CD4-positive, alpha-beta T cell treated with Interleukin-21 for 1 hour (primary cell): Measurements from ENCODE around the gene EXOC3L4.
"Not testable (repeated sequence)": the region's sequence is repeated elsewhere in the genome, so short reads cannot be mapped to it uniquely, and the experiment has no call there.

Experiments
- DNase-seq: peaks from one replicate; pipeline ENCODE4 v3.0.0-alpha.2; 2020

The EXOC3L4 gene

GRCh38 chr14:103135333-103136260 is 41.1 kb downstream of the EXOC3L4 start:
- no peak for DNase-seq

- DNase-seq: no peak
Measured at GRCh38 chr14:103136388-103137271, 42.1 kb downstream of the EXOC3L4 start.

GRCh38 chr14:103137689-103138300 is 43.3 kb downstream of the EXOC3L4 start:
- no peak for DNase-seq

- no peak for DNase-seq
Measured at GRCh38 chr14:103138301-103139131, 44.0 kb downstream of the EXOC3L4 start.

GRCh38 chr14:103139132-103140025 is 44.9 kb downstream of the EXOC3L4 start:
- no peak for DNase-seq

DNA sequence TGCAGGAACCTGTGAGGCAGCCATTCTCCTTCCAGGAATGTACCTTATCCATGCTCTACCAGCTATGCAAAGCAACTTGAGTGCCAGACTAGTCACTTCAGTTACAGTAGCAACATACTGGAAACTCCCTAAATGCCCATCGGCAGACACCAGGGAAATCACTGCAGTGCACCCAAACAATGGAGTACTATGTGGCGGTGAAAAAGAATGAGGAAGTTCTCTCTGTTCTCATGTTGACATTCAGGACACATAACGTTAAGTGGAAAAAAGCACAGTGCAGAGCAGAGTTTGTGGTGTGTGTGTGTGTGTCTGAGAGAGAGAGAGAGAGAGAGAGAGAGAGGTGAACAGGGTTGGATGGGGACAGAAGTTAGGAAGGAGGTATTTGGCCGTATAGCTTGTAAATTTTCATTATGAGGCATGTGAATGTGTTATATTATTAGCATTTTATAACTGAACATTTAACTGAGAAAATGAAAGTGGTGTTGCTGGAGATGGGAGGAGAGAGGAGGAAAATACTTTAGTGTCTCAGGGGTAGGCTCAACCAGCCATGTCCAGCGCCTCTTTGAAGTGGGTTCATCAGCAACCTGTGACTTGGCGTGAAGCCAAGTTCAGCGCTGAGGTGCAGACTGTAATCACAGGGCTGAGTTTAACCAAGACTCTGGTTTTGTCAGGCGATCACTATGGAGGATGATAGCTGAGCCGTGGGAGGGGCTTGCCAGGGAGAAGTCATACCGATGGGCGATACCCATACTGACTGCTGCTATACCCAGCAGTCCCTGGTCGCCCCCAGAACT is 46.0 kb downstream of the EXOC3L4 start:
- no peak for DNase-seq

DNA sequence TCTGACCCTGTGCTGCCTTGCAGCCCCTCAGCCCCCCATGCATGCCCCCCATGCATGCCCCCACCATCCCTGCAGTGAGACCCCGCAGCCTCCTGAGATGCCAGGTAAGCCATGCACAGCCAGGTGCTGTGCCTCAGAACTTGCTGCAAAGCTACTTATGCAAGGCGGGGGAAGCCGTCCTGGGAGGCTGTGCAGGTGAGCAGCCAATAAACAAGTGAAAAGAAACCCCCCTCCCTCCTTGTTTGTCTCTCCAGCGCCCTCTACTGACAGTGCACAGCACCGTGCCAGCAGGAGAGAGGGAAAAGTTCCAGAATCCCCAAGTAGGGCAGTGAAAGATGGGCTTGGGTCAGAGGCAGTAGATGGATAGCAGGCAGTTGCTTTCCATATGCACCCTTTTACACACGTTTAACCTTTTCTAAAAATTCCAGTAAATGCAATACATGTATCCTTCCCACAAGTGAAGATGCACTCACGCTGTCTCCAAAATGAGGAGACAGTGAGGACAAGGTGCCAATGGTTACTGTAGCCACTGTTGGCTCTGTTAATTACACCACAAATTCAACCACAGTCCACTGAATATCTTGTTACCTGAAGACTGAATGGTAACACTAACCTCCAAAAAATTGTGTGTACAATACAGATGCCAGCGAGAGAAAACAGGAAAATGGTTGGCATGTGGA is 46.7 kb downstream of the EXOC3L4 start:
- DNase-seq: peak; percentile 15

DNA sequence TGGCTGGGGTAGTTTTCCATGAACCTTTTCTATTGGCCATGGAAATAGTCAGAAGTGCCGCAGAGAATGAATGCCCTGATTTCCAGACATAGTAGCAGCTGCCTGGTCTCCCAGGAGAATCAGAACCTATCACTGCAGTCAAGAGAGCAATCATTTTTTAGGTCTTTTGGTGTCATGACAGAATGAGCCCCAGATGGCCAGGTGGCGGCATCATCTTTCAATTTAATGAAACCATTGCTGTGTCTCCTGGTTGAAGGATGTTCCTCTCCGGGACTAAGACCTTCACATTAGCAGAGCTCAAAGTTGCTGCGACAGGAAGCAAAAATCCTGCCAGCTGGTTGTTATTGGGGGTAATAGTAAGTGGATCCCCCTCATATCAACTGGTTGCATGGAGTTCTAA is 47.5 kb downstream of the EXOC3L4 start:
- no peak for DNase-seq

- no peak for DNase-seq
Measured at GRCh38 chr14:103142721-103143302, 48.3 kb downstream of the EXOC3L4 start.

- no peak for DNase-seq
Measured at GRCh38 chr14:103143506-103143905, 49.0 kb downstream of the EXOC3L4 start.

DNA sequence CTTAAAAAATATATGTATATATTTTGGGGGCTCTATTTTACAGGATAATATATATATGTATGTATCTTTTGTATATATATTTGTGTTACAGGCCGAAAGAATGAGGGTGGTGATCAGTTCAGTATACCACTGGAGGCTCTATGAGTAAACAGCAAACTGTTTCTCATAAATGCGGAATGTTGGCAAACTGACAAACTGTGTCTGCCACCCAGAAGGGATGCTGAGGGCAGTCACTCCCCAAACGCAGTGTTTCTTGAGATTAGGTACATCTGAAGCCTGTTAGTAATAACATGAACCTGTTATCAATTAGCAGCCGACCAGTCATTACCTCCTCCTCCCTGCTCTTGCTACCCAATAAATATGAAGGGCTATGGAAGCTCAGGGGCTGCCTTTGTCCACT is 49.6 kb downstream of the EXOC3L4 start:
- DNase-seq: no peak

GRCh38 chr14:103146141-103146709 is 51.7 kb downstream of the EXOC3L4 start:
- DNase-seq: no peak

DNA sequence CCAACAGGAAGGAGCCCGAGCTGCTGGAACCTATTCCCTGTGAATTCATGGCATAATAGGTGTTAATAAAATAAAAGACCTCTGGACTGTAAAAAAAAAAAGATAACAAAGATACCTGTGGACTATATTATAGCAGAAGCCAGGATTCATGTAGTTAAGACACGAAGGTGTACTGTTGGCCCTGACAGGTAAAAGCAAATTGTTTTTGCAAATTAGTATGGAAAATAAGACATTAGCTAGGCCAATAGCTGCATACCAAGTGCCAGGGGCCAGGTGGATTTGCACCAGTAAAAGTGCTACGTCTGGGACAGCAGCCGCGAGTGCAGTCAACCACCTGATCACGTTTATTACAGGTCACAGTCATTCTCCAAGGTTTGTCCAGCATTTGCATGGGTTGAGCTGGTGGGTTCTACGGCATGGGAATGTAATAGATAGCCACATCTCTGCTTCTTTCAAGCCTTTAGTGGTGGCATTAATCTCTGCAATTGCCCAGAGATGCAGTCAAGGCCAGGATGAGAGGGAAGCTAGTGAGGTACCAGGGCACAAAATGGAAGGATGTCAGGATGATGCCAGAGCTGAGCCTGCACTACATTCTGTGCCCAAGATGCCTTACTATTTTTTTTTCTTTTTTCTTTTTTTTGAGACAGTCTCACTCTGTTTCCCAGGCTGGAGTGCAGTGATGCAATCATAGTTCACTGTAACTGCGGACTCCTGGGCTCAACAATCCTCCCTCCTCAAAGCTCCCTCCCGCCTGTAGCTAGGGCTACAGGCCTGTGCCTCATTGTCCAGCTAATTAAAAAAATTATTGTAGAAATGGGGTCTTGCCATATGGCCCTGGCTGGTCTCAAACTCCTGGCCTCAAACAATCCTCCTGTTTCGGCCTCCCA is 55.1 kb downstream of the EXOC3L4 start:
- no peak for DNase-seq

GRCh38 chr14:103151270-103151945 is 56.9 kb downstream of the EXOC3L4 start:
- no peak for DNase-seq

- no peak for DNase-seq
Measured at GRCh38 chr14:103155010-103155409, 60.5 kb downstream of the EXOC3L4 start.

DNA sequence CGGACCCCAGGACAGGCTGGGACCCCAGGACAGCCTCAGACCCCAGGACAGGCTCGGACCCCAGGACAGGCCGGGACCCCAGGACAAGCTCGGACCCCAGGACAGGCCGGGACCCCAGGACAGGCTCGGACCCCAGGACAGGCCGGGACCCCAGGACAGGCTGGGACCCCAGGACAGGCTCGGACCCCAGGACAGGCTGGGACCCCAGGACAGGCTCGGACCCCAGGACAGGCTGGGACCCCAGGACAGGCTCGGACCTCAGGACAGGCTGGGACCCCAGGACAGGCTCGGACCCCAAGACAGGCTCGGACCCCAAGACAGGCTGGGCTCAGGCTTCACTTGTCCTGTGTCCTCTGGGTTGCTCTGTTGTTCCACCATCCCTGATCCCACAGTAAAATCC is 60.9 kb downstream of the EXOC3L4 start:
- DNase-seq: not testable (repeated sequence)

DNA sequence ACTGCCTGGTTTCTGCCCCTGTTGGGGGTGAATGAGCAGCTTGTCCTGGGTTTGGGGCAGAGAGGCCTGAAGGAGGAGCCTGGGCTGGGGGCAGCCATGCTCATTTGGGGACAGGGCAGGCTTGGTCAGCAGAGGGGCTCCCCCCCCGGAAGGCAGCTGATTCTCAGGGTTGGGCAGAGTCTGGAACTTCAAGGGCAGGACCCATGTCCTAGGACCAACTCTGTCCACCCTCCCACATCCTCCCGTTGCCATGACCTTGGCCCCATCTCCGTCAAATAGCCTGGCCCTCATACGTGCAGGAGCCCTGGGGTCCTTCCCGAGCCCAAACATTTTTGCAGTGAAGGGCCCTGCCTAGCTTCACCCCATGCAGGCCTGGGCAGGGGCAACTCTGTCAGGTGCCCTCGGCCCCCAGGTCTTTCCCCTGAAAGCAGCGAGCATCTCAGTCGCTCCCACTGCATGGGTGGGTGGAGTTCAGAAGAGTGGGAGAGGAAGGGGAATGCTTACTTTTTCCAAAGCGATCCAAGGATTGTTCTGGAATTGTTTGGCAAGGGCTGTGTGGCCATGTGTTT is 61.4 kb downstream of the EXOC3L4 start:
- DNase-seq: no peak
